Activated CD4-positive, CD25-positive, alpha-beta regulatory T cell treated with anti-CD3 and anti-CD28 coated beads, Interleukin-2, amount 50 U/mL, for 72 hours (primary cell): Measurements from ENCODE around the gene ZNF433.
A peak's percentile ranks its signal among the peaks of the same experiment; 100 is the strongest.

Source experiments
- DNase-seq: peaks from one replicate; pipeline ENCODE4 v3.0.0; 2021

The ZNF433 gene

DNA sequence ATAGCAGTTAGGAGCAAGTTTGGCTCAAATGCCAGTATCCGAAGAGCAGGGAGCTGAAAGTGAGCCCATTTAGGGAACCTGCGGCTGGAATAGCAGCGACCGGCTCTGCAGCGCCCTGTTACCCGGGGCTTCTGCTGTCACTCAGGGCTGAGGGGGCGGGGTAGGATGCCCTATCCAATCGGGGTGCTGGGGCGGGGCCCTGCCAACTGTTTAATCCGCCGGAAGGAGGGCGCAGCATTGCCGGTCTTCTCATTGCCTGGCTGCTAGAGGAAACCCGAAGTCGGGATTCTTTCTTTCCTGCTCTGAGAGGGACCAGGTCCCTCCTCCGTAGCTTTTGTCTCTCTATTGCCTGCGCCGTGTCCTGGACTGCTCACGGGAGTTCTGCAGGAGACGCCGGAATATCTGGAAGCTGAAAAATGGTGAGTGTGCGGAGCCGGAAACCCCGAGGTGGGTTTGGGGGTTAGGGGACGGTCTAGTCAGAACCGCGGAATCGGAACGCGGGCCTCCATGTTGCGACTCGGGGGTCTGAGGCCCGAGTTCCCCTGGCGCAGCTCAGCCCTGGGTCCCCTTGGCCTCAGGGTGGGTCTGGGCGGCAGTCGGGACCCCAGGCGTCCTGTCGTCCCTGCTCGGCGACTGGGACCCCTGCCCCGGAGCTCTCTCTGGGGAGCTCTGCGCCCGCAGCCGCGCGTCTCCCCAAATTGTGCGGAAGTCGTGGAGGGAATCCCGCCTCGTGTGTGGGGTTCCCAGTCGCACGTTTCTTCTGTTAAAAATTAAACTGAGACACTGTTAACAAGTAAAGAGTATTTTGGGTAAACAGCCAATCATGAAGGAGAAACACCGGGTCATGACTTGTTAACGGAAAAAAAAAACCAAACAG lies 47.8 kb downstream of the ZNF433 start:
- peak; percentile 91 for DNase-seq

DNA sequence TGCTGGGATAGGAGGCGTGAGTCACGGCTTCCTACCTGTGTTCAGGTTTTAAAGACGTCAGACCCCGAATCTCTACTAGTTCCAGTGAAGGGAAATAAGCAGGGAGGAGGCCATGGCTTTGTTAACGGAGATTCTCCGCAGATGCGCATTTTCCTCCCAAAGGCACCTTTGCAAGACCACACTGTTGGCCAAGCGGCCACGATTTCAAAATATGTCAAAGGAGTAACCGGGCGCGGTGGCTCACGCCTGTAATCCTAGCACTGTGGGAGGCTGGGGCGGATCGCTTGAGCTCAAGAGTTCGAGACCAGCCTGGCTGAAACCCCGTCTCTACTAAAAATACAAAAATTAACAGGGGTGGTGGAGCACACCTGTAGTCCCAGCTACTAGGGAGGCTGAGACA lies 48.7 kb downstream of the ZNF433 start:
- no peak for DNase-seq

DNA sequence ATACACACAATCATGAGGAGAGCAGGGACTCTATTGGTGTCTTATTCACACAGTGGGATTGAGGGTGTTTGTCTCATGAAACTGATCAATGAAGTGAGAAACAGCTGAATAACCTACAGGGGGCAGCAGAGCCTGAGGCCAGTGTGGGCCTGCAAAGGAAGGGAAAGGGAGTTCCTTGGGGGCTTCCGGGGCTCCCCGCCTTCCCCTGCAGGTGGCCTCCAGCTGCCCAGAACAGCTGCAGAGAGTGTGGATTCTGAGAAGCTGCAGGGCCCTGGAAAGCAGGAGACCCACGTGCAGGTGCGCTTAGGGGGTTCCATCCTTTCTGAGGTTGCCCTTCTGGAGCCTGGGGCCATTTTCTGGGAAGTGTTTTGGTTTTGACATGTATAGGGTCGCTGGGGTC lies 50.5 kb downstream of the ZNF433 start:
- no peak for DNase-seq

DNA sequence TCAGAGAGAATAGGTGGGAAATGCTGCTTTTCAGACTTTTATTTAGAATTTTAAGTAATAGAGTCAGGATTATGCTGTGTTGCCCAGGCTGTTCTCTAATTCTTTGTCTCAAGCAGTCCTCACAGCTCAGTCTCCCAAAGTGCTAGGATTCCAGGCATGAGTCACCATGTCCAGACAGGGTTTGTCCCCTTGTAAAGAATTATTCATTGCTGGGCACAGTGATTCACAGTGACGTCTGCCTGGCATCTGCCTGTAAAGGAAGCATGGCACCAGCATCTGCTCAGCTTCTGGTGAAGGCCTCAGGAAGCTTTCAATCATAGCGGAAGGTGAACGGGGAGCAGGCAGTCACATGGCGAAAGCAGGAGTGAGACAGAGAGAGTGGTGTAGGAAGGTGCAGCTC lies 53.0 kb downstream of the ZNF433 start:
- no peak for DNase-seq

DNA sequence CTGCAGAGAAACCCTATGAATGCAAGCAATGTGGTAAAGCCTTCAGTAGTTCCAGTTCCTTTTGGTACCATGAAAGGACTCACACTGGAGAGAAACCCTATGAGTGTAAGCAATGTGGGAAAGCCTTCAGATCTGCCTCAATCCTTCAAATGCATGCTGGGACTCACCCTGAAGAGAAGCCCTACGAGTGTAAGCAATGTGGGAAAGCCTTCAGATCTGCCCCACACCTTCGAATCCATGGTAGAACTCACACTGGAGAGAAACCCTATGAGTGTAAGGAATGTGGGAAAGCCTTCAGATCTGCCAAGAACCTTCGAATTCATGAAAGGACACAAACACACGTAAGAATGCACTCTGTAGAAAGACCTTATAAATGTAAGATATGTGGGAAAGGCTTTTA lies 56.0 kb downstream of the ZNF433 start:
- DNase-seq, result no peak

DNA sequence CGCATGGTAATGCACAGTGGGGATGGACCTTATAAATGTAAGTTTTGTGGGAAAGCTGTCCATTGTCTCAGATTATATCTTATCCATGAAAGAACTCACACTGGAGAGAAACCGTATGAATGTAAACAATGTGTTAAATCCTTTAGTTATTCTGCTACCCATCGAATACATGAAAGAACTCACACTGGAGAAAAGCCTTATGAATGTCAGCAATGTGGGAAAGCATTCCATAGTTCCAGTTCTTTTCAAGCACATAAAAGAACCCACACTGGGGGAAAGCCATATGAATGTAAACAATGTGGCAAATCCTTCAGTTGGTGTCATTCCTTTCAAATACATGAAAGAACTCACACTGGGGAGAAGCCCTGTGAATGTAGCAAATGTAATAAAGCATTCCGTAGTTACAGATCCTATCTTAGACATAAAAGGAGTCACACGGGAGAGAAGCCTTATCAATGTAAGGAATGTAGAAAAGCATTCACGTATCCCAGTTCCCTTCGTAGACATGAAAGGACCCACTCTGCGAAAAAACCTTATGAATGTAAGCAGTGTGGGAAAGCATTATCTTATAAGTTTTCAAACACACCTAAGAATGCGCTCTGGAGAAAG lies 56.9 kb downstream of the ZNF433 start:
- no peak for DNase-seq

DNA sequence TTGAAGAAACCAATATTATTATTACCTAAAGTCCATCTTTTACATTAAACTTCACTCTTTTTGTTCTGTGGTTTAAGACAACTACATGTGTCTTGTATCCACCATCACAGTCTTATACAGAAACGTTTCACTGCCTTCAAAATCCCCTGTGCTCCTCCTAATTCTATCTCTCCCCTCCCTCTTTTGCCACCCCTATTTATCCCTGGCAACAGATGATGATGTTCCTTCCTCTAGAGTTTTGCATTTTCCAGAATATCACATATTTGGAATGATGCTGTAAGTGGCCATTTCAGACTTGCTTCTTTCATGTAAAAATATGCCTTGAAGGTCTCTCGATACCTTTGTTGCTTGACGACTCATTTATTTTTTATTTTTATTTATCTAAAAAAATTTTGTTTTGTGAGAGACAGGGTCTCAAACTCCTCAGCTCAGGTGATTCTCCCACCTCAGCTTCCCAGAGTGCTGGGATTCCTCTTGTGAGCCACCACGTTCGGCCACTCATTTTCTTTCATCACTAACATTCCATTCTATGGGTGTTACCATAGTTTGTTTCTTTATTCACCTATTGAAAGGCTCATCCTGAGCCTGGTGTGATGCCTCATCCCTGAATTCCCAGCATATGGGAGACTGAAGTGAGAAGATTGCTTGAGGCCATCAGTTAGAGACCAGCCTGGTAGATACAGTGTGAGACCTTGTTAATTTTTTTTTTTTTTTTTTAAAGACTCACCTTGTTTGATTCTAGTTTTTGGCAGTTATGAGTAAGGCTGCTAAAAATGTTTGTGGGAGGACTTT lies 62.3 kb downstream of the ZNF433 start:
- no peak for DNase-seq

DNA sequence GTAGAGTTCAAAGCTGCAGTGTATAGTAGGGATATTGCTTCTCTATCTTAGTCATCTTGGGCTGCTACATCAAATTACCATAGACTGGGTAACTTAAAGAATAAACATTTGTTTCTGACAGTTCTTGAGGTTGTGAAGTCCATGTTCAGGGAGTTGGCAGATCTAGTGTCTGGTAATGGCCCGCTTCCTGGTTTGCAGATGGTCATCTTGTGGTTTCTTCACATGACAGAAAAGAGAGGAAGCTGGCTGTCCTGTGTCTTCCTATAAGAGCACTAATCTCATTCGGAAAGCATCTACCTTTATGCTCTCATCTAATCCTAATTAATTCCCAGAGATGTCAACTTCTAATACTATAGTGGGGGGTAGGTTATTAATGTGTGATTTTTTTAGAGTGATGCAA lies 64.4 kb downstream of the ZNF433 start:
- no peak for DNase-seq

DNA sequence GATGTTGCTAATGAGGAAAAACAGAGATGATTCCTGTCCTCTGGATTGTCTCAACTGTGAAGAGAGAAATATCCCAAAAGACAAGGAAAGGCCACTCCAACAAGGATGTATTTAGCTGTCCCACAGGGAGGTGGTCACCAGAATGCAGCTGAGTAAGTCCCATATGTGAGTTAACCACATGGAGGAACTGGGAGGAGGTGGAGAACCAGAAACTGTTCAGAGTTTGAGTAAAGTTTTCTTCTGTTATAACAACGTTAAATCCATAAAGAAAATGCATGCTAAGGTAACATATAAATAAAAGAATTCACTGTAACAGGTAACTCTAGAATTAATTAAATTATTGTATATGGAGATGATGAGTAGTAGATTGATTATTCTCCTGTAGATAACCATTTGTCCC lies 65.3 kb downstream of the ZNF433 start:
- no peak for DNase-seq

DNA sequence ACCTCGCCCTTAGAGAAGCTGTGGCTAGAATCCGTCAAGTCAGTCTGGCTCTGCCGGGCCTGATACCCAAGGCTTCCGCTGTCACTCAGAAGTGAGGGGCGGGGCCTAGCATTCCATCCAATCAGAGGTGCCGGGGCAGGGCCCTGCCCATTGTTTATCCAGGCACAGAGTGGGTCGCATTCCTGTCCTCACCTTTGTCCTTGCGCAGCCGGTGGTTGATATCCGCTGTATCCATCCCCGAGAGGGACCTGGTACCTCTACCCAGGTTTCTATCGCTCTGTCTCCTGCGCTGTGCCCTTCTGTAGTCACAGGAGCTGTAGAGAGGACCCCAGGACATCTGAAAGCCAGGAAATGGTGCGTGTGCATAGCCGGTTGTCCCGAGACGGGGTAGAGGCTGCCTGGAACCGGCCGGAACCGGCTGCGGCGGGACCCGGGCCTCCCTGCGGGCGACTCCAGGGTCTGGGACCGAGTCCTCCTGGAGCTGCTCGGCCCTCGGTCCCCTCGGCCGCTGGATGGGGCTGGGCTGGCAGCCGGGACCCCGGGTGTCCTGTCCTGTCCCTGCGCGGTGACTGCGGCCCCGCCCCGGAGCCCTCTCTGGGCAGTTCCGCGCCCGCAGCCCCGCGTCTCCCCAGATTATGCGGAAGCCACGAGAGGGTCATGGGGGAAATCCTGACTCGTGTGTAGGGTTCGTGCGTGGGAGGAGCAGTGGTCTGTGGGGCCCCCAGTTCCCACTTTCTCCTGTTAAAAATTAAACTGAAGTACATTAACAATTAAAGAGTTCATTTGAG lies 70.4 kb downstream of the ZNF433 start, which contains the start of gene ZNF763:
Gene ZNF763, plus strand, starts transcription at position 183 of the 788 bp plus-strand sequence. Its CDS starts 169 bp downstream, at position 352.
- DNase-seq, result peak; percentile 85
